ENCODE data around the gene DBP. TPM values are rescaled to one million over a fixed set of nuclear protein-coding genes. Genes with fewer than 3 reads are reported as not detected.

Gene DBP
- total RNA-seq (2022; extraction: Qiagen RNA extraction; ENCODE audit: low read depth) = 1.6 to 3.4 TPM (median 2.5 TPM) in 5 replicates

GRCh38 chr19:48636859-48637448, at the start of gene DBP:
TSS of gene DBP (minus strand) at chr19:48637379. CDS start at chr19:48636994, 385 bp downstream.

GRCh38 chr19:48672994-48673393, 35.8 kb upstream of the DBP start, which contains the start of gene NTN5:
TSS of gene NTN5 (minus strand) at chr19:48673017. CDS start at chr19:48670986, 2,031 bp downstream.

GRCh38 chr19:48646001-48646721, 9.0 kb upstream of the DBP start, which contains the start of gene CA11:
TSS of gene CA11 (minus strand) at chr19:48646187. CDS start at chr19:48645632, 555 bp downstream.

GRCh38 chr19:48618916-48619691, 18.1 kb downstream of the DBP start, which contains the start of the genes RPL18 and SPHK2:
TSS of gene RPL18 (minus strand) at chr19:48619178. CDS start at chr19:48619143, 35 bp downstream.
TSS of gene SPHK2 (plus strand) at chr19:48619506. CDS start at chr19:48620515, 1,009 bp downstream.

GRCh38 chr19:48614436-48615230, 22.5 kb downstream of the DBP start, which contains the start of gene FAM83E:
TSS of gene FAM83E (minus strand) at chr19:48615076. CDS start at chr19:48613372, 1,704 bp downstream.

GRCh38 chr19:48606463-48607358, 30.5 kb downstream of the DBP start, which contains the start of gene SPACA4:
TSS of gene SPACA4 (plus strand) at chr19:48606742. CDS start at chr19:48606979, 237 bp downstream.

Other genes starting within 250 kb of the DBP start
- 319 to 434 TPM (median 419 TPM) in 5 replicates for gene KDELR1, start 245.8 kb downstream of the DBP start, total RNA-seq (2022; extraction: Qiagen RNA extraction; ENCODE audit: low read depth)
- 4.4 to 12.0 TPM (median 10.2 TPM) in 5 replicates for gene GRIN2D, start 243.7 kb downstream of the DBP start, total RNA-seq (2022; extraction: Qiagen RNA extraction; ENCODE audit: low read depth)
- 96.2 to 123 TPM (median 121 TPM) in 5 replicates for gene GRWD1, start 191.4 kb downstream of the DBP start, total RNA-seq (2022; extraction: Qiagen RNA extraction; ENCODE audit: low read depth)
- gene KCNJ14, start 181.8 kb downstream of the DBP start, total RNA-seq (2022; extraction: Qiagen RNA extraction; ENCODE audit: low read depth) = 0.84 to 2.1 TPM (median 1.2 TPM) in 5 replicates
- gene CYTH2, start 168.0 kb downstream of the DBP start, total RNA-seq (2022; extraction: Qiagen RNA extraction; ENCODE audit: low read depth) = 47.4 to 71.5 TPM (median 62.5 TPM) in 5 replicates
- gene LMTK3, start 125.5 kb downstream of the DBP start, total RNA-seq (2022; extraction: Qiagen RNA extraction; ENCODE audit: low read depth) = 2.2 to 6.0 TPM (median 5.9 TPM) in 5 replicates
- 12.0 to 18.2 TPM (median 16.6 TPM) in 5 replicates for gene SULT2B1, start 85.2 kb downstream of the DBP start, total RNA-seq (2022; extraction: Qiagen RNA extraction; ENCODE audit: low read depth)
- not detected in 5 replicates for gene SPACA4, start 30.6 kb downstream of the DBP start, total RNA-seq (2022; extraction: Qiagen RNA extraction; ENCODE audit: low read depth)
- gene FAM83E, start 22.3 kb downstream of the DBP start, total RNA-seq (2022; extraction: Qiagen RNA extraction; ENCODE audit: low read depth) = 0.34 to 0.72 TPM (median 0.42 TPM) in 4 of 5 replicates, not detected in the other
- gene RPL18, start 18.2 kb downstream of the DBP start, total RNA-seq (2022; extraction: Qiagen RNA extraction; ENCODE audit: low read depth) = 2,942 to 3,695 TPM (median 3,228 TPM) in 5 replicates
- gene SPHK2, start 17.9 kb downstream of the DBP start, total RNA-seq (2022; extraction: Qiagen RNA extraction; ENCODE audit: low read depth) = 8.2 to 18.4 TPM (median 17.3 TPM) in 5 replicates
- gene CA11, start 8.8 kb upstream of the DBP start, total RNA-seq (2022; extraction: Qiagen RNA extraction; ENCODE audit: low read depth) = 7.2 to 12.6 TPM (median 9.3 TPM) in 5 replicates
- 0.12 to 0.33 TPM (median 0.24 TPM) in 5 replicates for gene NTN5, start 35.6 kb upstream of the DBP start, total RNA-seq (2022; extraction: Qiagen RNA extraction; ENCODE audit: low read depth)
- gene FUT2, start 58.6 kb upstream of the DBP start, total RNA-seq (2022; extraction: Qiagen RNA extraction; ENCODE audit: low read depth) = not detected in 5 replicates
- 0.14 to 0.67 TPM (median 0.41 TPM) in 5 replicates for gene MAMSTR, start 82.3 kb upstream of the DBP start, total RNA-seq (2022; extraction: Qiagen RNA extraction; ENCODE audit: low read depth)
- 0.13 to 1.4 TPM (median 0.36 TPM) in 5 replicates for gene RASIP1, start 103.2 kb upstream of the DBP start, total RNA-seq (2022; extraction: Qiagen RNA extraction; ENCODE audit: low read depth)
- gene IZUMO1, start 109.5 kb upstream of the DBP start, total RNA-seq (2022; extraction: Qiagen RNA extraction; ENCODE audit: low read depth) = not detected in 5 replicates
- gene FUT1, start 115.3 kb upstream of the DBP start, total RNA-seq (2022; extraction: Qiagen RNA extraction; ENCODE audit: low read depth) = 0.04 to 0.08 TPM (median 0.05 TPM) in 4 of 5 replicates, not detected in the other
- gene FGF21, start 118.1 kb upstream of the DBP start, total RNA-seq (2022; extraction: Qiagen RNA extraction; ENCODE audit: low read depth) = not detected in 5 replicates
- gene BCAT2, start 173.7 kb upstream of the DBP start, total RNA-seq (2022; extraction: Qiagen RNA extraction; ENCODE audit: low read depth) = 41.4 to 63.3 TPM (median 59.5 TPM) in 5 replicates
- gene HSD17B14, start 199.1 kb upstream of the DBP start, total RNA-seq (2022; extraction: Qiagen RNA extraction; ENCODE audit: low read depth) = 9.4 to 15.3 TPM (median 14.5 TPM) in 5 replicates
- 1.1 to 3.0 TPM (median 2.2 TPM) in 5 replicates for gene PLEKHA4, start 231.2 kb upstream of the DBP start, total RNA-seq (2022; extraction: Qiagen RNA extraction; ENCODE audit: low read depth)
- gene PPP1R15A, start 235.0 kb upstream of the DBP start, total RNA-seq (2022; extraction: Qiagen RNA extraction; ENCODE audit: low read depth) = 80.7 to 142 TPM (median 101 TPM) in 5 replicates

Data from A549 treated with ZK216348 at 1 μM for 4 hours (cell line).